GF-D8 (cell line): Measurements from ENCODE around the gene IGFN1.
"Not testable (repeated sequence)": the region's sequence is repeated elsewhere in the genome, so short reads cannot be mapped to it uniquely, and the experiment has no call there.

ENCODE experiments used
- DNase-seq: peaks from one replicate; lab custom pipeline; 2025; lab: John Stamatoyannopoulos, UW

The IGFN1 gene

DNA sequence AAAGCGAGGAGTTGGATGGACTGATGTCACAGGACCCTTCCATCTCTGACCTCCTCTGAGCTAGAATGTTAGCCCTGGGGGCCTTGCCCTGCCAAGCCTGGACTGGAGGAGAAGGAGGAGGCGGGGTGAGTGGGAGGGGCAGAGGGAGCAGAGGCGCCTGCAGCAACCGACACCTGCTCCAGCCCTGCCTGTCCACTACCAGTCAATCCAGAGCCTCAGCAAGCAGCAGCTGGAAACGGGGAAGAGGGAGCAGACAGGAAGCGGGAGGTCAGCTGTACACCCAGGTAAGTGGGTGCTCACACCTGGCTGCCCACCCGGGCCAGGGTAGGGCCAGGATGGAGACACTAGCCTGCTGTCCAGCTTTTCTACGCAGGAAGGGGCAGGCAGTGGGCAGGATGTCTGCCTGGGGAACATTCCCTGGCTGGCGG lies at the start of gene IGFN1:
Gene IGFN1 (plus strand): TSS at position 201 of the 428 bp plus-strand sequence. CDS start 2,470 bp downstream, outside the sequence.
- DNase-seq: no peak

DNA sequence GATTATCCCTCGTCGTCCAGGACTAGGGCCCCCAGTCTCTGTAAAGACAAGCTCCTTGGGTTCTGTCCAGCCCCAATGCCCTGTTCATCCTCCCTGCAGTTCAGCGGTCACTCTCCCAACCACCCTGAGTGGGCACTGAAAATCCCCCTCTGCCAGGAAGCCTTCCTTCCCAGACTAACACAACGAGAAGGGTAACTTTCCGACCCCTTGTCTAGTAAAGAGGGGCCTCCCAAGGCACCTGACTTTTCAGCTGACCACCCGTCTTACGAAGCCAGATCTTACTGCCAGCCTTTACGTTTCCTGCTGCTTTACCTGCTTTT lies 49.7 kb upstream of the IGFN1 start:
- DNase-seq: no peak

DNA sequence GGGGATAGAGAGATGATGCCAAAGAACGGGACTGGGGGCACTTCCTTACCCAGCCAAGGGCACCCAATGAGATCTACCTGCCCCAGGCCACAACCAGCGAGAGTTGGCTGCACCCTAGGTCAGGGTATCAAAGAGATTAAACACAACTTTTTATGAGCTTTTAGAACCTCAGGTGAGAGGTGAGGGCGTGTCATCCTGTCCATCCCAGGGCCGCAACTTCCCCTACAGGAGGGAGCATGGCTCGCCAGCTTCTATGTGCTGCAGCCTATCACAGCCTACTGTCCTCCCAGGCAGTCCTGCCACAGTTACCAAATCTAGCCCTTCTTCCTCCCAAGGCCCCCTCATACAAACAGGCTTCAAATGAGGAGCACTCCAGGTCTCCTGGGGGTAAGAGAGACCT lies 49.2 kb upstream of the IGFN1 start:
- DNase-seq: no peak

DNA sequence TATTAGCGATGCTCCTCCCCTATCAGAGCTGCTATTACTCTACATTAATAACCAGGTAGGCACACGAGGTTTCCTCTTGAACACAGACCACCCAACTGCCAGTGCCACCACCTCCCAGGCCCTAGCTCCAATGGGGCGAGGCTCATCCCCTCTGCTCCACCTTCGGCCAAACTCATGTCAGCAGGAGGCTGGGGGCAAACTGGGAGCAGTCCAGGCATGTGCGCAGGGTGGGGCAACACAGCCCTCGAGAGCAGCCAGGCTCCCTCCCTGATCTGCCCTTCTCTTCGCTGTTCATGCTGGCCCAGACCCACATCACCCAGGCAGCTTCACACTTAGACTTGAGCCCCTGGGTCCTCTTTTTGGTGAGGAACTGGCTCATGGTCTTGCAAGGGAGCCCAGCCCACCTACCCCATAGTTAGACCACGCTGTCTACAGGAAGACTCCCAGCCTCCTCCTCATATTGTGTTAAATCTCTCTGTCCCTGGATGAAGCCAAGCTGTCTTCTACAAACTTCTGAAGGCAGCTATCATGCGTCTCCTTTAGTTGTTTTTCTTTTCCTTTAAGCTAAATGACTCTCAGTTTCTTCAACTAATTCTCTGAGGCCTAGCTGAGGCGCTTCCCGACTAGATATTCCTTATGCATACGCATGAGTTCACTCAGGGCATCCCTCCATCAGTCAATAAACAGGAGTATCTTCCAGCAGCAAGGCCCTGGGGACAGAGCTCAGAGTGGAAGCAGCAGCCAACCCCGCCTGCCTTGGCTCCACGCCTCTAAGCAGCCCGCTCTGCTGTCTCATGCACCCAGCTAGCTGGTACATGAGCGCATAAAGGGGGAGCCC lies 48.4 kb upstream of the IGFN1 start:
- no peak for DNase-seq

DNA sequence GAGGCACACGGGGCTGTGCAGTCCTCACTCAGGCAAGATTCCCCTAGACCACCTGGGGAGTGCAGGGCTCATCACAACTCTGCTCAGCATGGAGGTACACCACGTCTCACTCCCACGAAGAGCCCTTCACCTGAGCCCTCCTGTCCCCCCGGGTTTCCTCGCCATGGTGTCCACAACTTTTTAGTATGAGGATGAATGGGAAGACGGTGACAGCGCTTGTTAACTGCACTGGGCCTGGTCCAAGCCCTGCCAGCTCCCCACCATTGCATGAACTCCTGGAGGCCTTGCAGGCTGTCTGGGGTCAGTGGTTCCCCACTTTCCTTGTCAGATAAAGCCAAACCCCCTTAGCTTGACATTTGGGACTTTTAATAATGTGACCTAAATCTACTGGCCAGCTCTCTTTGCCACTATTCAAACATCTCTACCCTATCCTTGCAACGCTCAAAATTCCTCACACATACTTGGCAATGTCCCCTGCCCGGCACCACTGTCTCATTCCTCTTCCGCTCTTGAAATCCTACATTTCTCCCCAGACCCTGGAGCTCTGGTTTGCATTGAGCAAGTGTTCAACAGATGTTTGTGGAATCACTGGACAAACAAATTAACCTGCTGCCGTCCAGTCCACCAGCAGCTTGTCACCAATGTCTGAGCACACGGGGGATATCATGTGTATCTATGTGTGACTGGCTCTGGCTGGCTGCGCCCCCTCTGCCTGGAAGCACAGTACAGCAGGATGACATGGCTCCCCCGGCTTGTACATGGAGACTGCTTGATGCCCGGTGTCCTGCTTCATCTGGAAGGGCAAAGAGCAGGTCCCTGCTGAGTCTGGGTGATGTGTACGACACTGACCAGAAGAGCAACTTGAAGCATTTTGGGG lies 47.5 kb upstream of the IGFN1 start:
- no peak for DNase-seq

DNA sequence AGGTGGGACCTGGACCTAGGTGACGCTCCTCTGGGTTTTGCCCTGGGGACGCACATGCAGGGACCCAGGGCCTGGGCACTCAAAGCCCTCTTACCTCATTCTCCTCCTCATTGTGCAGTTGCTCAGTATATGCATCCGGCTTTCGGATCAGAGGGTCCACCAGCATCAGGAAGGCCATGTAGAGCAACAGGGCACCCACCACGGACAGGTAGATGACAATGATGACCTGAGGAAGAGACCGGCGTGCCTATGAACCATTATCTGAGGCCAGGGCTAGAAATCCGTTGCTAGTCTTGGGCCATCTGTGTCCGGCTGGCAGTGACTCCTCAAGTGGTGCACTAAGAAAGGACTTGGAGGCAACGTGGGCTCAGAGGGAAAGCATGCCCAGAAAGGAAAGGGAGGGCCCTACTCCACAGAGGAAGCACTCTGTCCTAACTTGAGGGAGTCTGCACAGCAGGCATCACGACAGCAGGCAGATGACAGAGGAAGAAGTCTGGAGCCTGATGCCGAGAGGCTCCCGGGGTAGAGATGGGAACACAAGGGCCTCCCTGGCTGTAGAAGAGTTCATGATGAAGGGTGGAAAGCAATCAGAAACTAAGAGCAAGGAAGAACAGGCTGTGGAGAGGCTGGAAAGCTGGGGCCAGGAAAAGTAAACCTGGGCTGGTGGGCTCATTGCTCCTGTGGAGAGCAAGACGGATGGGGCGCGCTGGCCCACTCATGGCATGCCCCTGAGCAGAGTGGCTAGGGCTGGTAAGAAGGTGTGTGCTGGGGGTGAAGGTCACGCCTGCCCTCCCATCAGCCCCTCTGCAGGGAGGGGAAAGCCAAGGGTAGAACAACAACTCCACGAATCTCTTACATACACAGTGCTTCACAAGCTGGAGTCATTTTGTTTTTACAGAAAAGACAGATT lies 46.6 kb upstream of the IGFN1 start:
- no peak for DNase-seq

DNA sequence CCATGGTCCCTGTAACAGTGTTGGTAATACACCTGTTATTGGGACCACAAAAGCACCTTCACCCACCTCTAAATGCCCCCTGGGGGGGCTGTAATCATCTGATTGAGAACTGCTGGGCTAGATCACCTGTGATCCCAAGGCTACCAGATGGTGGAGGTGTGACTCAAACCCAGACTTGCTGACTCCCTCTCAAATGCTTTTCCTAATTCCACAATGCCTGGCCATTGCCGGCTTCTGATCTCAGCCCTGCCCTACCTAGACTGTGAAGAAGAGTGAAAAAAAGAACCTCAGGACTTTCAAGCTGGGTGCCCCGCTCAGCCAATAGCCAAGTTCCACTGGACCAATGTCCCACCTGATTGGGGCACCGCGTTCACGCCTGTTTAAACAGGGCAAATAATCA lies 45.9 kb upstream of the IGFN1 start:
- DNase-seq: no peak

DNA sequence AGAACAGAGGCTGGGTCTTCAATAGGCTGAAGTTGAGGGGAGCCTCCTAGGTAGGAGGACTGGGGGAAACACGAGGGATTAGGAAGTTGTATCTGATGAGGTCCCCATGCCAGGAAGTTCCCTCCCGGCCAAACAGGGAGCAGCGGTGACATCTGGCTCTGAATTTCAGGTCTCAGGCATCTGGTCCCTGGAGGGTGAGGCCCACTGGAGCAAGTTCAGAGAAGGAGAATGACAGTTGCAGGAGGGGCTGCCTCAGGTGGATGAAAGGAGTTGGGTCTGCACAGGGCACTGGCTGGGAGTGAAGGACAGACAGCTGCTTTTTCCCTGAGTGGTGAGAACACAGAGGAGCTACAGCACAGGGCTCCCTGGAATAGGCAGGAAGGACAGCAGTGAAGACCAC lies 45.5 kb upstream of the IGFN1 start:
- no peak for DNase-seq

DNA sequence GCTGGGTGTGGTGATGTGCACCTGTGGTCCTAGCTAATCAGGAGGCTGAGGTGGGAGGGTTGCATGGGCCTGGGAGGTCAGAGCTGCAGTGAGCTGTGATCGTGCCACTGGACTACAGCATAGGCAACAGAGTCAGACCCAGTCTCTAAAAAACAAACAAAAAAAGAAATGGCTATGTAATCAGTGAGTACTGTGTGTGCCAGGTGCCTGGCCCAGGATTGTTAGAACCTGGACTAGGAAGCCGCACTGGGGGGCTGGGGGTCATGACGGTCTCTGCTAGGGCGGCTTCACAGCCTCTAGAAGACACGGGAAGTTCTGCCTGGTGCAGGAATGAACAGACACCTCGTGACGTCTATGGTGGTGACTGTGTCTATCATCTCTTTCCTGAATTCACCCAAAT lies 44.8 kb upstream of the IGFN1 start:
- DNase-seq: no peak

DNA sequence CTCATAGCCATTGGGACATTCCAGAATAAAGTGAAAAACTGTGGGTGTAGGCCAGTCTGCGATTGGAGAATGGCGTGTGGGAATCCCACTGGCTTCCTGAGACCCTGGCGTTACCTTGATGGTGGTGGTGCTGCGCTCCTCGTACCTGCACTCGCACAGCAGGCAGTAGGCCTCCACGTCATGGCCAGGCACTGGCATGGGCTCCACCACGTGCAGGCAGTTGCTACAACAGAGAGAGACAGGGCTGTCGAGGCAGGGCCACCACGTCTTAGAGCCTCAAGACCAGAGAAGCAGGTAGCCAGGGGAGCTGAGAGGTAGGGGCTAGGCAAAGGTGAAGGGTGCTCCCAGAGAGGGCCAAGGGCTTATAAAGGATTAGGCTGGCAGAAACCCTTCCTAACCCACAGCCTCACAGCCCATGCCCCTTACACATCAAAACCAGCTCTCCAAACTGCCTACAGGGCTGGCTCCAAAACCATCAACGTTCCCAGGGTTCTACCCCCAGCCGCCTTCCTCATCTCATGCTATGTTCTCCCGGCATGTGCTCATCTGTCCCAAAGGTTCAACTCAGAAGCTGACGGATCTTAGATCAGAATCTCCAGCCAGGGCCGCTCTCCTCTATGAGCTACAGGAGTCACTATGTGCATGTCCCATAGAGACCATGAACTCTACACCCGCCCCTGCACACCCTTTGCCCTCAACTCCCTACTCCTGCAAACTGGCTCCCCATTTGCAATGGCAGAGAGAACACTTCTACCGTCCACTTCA lies 43.8 kb upstream of the IGFN1 start:
- no peak for DNase-seq

DNA sequence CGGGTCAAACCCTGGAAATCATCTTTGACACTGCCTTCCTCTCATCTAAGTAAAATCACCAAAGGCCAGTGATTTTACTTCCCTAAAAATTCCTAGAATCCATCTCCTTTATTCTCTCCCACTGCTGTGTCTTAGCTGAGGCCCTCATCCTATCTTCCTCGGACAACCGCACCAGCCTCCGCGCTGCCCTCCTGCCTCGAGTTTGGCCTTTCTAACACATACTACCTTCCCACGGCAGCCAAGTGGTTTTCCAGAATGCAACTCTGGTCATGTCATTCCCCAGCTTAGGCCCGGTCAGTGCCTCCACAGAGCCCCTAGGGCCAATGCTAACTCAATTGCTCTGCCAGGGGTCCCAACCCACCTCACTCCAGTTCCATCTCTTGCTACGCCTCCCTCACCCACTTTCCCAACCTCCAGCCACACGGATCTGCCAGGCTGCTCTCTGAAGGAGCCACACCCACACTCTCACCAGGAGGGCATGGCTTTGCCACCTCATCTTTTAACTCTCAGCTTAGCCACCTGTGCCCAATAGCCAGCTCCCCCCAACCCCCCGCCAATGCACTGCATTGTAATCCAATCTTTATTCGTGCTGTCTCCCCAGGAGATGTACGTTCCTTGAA lies 43.1 kb upstream of the IGFN1 start:
- no peak for DNase-seq

DNA sequence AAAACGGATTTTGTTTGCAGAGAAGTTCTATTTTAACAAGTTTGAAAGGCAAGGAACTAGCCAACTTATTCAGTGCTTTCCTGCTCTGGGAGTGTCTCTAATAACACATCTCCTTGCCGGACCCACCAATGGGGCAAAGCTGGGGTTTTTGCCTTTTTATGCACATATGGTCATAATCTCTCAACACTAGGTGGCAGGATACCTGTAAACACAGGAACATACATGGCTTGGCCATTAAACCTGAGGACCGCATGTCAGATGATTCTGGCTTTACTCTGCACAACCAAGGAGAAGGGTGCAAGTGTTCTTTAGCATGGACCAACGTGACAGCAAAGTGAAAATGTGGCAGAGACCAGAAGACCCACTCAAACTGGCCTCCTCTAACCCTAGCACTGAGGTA lies 41.2 kb upstream of the IGFN1 start:
- DNase-seq: no peak

DNA sequence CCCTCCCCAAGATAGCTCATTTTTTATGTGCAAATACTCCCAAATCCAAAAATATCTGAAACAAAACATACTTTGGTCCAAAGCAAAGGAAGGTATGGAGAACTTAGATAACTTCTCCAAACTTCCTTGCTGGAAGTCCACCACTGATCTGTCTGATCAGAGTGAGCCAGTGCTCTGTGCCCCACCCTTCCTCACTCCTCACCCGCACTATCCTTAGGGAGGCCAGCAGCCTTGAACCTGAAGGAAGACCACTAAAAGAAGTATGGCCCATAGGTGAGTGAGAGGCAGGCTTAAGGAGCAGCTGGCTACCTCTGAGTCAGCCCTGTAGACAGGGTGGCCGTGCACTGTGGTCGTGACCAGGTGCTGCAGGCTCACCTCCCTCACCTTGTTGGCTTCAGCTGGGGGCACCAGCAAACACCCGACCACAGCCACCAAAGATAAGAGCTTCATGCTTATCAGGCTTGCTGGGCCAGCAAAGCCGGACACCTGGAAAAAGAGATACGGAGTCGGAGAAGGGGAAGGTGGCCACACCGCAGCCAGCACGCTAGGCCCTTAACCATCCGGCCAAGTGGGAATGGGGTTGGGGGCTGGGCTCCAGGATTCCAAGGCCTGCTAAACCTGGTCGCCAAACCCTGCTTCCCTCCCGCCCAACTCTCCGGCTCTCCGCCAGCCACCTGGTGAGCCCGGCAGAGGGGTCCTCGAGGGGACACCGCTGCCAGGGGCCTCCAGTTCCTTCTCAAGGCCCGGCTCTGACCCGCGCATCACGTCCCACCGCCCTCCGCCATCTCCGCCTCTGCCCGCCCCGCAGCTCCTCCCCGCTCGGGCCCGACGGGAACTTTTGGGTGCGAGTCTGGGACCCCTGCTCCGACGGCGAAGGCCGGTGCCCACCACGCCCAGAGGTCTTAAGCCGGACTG lies 36.9 kb upstream of the IGFN1 start:
- DNase-seq: no peak

DNA sequence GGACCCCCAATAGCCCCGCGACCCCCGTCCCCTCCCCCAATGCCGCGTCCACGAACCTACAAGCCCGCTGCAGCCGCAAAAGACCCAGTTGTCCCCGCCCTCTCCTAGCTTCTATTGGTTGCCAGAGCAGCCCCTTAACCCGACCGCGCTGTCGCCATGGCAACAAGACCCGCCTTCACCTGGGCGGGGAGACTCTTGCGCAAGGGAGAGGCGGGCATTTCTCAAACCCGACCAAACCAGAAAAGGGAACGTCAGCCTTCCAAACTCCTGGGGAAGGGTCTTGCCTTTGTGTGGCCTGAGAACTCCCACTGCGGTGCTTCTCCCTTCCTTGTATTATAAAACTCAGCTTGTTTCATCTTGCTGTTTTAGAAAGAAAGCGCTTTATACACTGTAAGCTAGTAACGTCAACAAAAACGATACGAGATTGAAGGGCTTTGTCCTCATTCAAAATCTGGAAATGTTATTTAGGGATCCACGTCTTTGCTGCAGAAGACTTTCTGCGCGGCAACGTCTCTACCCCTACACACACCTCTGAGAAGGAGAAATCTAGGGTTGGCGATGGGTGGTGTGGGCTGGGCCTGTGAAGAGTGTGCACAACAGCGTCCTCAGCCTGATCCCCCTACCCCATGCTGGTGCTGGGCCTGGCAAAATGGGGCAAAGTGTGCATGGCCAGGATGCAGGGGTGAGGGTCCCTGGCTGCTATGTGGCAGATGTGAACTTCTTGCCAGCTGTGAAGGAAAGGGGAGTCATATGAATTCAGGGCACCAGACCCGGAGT lies 36.0 kb upstream of the IGFN1 start, which contains the start of gene TMEM9:
Gene TMEM9 (minus strand): TSS at position 86 of the 777 bp plus-strand sequence. CDS start 551 bp downstream, outside the sequence.
- DNase-seq: no peak

DNA sequence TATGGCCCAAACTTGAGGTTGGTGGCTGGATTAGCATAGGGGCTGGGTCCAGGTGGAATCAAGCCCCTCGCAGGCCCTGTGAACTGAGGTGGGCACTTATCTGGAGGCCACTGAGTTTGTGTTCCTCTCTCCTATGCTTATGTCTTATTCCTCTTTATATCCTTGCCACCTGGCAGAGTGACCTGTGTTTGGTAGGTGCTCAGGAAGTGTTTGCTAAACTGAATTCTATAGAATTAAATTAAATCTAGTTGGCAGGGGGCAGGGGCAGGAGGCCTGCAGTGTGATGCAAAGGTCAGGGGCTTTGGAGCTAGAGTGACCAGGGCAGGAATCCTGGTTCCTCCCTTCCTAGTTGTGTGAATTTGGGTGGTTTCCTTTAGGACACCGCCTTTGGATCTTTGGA lies 35.3 kb upstream of the IGFN1 start:
- DNase-seq: no peak

DNA sequence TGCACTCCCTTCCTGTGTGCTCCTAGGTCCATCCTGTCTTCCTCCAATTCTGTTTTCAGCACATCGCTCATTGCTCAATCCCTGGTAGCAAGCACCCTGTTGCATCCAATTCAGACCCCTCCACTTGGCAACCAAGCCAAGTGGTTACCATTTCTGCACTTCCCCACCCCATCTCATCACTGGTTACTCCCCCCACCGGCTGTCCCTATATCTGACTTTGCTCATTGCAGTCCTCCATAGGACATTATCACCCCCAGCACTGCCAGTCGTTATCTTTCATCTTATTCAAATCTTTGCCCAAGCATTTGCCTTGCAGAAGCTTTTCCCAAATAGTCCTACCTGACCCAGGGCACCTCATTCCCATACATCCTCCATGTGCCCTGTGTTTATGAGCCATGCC lies 34.3 kb upstream of the IGFN1 start:
- DNase-seq: no peak

DNA sequence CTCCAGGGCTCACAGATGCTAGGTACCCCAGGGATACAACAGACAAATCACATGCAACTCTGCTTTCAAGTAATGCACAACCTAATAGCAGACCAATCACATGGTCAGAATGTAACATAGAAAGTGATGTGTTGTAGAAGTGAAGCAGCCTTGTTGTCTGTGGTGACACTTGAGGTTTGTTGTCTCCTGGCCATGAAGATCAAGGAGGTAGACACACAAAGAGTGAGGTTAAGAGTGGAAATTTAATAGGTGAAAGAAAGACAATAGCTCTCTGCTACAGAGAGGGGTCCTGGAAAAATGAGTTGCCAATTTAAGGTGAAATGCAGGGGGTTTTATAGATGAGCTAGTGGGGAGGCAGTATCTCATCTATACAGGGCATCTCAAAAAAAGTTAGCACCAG lies 33.8 kb upstream of the IGFN1 start:
- no peak for DNase-seq

DNA sequence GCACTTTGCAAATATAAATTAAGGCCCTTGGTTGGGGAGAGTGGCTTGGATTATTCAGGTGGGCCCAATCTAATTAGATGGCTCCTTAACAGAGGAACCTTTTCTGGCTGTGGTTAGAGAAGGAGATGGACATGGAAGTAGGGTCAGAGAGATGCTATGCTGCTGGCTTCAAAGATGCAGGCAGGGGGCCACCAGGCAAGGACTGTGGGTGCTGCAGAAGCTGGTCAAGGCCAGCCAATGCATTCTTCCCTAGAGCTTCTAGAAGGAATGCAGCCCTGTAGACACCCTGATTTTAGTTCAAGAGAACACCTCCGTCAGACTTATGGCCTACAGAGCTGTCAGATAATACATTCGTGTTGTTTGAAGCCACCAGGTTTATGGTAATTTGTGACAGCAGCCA lies 32.7 kb upstream of the IGFN1 start:
- no peak for DNase-seq

DNA sequence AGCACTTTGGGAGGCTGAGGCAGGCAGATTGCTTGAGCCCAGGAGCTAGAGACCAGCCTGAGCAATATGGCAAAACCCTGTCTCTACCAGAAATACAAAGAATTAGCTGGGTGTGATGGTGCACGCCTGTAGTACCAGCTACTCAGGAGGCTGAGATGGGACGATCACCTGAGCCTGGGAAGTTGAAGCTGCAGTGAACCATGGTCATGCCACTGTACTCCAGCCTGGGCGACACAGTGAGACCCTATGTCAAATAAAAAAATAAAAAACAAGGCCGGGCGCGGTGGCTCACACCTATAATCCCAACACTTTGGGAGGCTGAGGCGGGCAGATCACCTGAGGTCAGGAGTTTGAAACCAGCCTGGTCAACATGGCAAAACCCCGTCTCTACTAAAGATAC lies 27.6 kb upstream of the IGFN1 start:
- DNase-seq: not testable (repeated sequence)
